OCI-LY1 (cell line): Measurements from ENCODE around the gene LIPC.

Experiments
- H2AFZ ChIP-seq: fragments of 200-600 bp; sonication (generic), shearing (Covaris generic); 2 replicates; pipeline ENCODE4 v1.6.0; 2014; ENCODE audit warnings: antibody characterized with exemption, mild to moderate bottlenecking, low read length
- H3F3A ChIP-seq: fragments of 200-600 bp; sonication (generic), shearing (Covaris generic); 2 replicates; pipeline ENCODE4 v1.6.0; 2014; ENCODE audit warnings: mild to moderate bottlenecking, antibody characterized with exemption, low read length, moderate library complexity; ENCODE audit not compliant: insufficient read depth
- H3K27ac ChIP-seq: fragments of 200-600 bp; sonication (generic); 2 replicates; pipeline ENCODE4 v1.5.1; 2014; ENCODE audit warnings: low read length, mixed run types, mild to moderate bottlenecking, low read depth; ENCODE audit not compliant: poor library complexity, severe bottlenecking
- H3K27me3 ChIP-seq: fragments of 200-600 bp; sonication (generic); 2 replicates; pipeline ENCODE4 v1.6.0; 2014; ENCODE audit warnings: antibody characterized with exemption, mild to moderate bottlenecking, low read length, moderate library complexity; ENCODE audit not compliant: insufficient read depth
- H3K36me3 ChIP-seq: fragments of 200-600 bp; sonication (generic); 2 replicates; pipeline ENCODE4 v1.6.1; 2014; ENCODE audit warnings: mild to moderate bottlenecking, antibody characterized with exemption, low read length, moderate library complexity, mixed read lengths; ENCODE audit not compliant: insufficient read depth
- H3K4me1 ChIP-seq: fragments of 200-600 bp; sonication (generic); 2 replicates; pipeline ENCODE4 v1.5.1; 2014; ENCODE audit warnings: mild to moderate bottlenecking, low read length, moderate library complexity; ENCODE audit not compliant: insufficient read depth, severe bottlenecking
- H3K4me2 ChIP-seq: fragments of 200-600 bp; sonication (generic), shearing (Covaris generic); 2 replicates; pipeline ENCODE4 v1.6.1; 2014; ENCODE audit warnings: low read length
- H3K4me3 ChIP-seq: fragments of 200-600 bp; sonication (generic); 2 replicates; pipeline ENCODE4 v1.5.1; 2014; ENCODE audit warnings: low read length, low read depth, mild to moderate bottlenecking, mixed read lengths; ENCODE audit not compliant: poor library complexity, severe bottlenecking
- H3K79me2 ChIP-seq: fragments of 200-600 bp; shearing (Covaris generic); 2 replicates; pipeline ENCODE4 v1.6.1; 2016; ENCODE audit warnings: mixed run types, low read length, mixed read lengths; ENCODE audit not compliant: insufficient read depth
- H3K9ac ChIP-seq: fragments of 200-600 bp; sonication (generic), shearing (Covaris generic); 2 replicates; pipeline ENCODE4 v1.6.1; 2014; ENCODE audit warnings: mild to moderate bottlenecking, low read length, mixed read lengths
- H3K9me2 ChIP-seq: fragments of 200-600 bp; sonication (generic), shearing (Covaris generic); 2 replicates; pipeline ENCODE4 v1.6.1; 2014; ENCODE audit warnings: low read depth, mild to moderate bottlenecking, low read length, mixed read lengths
- H3K9me3 ChIP-seq: fragments of 200-600 bp; shearing (Covaris generic); 2 replicates; pipeline ENCODE4 v1.6.1; 2014; ENCODE audit warnings: low read length, mixed read lengths
- H4K20me1 ChIP-seq: fragments of 200-600 bp; sonication (generic), shearing (Covaris generic); 2 replicates; pipeline ENCODE4 v1.6.0; 2016; ENCODE audit warnings: mild to moderate bottlenecking, low read length; ENCODE audit not compliant: insufficient read depth
- CTCF ChIP-seq: fragments of 200-600 bp; sonication (generic), shearing (Covaris generic); IDR thresholded peaks from 2 replicates; pipeline ENCODE4 v1.5.1; 2017; ENCODE audit warnings: mild to moderate bottlenecking, antibody characterized with exemption, low read length, moderate library complexity, mixed read lengths
- EZH2 ChIP-seq: fragments of 200-600 bp; sonication (generic), shearing (Covaris generic); IDR thresholded peaks from 2 replicates; pipeline ENCODE4 v1.8.0; 2017; ENCODE audit warnings: borderline replicate concordance, mixed run types, mild to moderate bottlenecking, antibody characterized with exemption, low read length, moderate library complexity, mixed read lengths

LIPC gene

DNA sequence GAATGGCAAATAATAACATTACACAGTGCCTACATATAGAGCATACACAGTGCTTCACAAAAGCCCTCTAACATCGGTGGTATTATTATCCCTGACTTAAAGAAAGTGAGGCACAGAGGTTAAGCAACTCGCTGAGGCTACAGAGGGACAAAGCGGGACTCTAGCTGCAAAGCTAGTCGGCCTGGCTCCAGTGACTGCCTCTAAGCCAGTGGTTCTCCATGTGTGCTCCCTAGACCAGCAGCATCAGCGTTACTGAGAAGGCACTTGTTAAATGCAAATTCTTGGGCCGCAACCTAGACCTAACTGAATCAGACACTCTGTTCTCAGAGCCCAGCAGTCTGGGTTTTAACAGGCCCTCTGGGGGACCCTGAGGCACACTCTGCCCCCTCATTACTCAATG, 33.1 kb upstream of the LIPC start:
- Histone ChIP-seq H4K20me1 (no peaks in the 10 kb centered on the region), H3K4me1 (peaks cover 11% of the 10 kb centered on the region), H3K27me3 (no peaks in the 10 kb centered on the region), H3F3A (no peaks in the 10 kb centered on the region), H3K9me3 (no peaks in the 10 kb centered on the region), H2AFZ (no peak overlapping the region), H3K27ac (no peak overlapping the region), H3K36me3 (no peaks in the 10 kb centered on the region; the same call in 1 of the 2 replicates), H3K9me2 (no peaks in the 10 kb centered on the region), H3K4me3 (no peak overlapping the region), H3K4me2 (no peak overlapping the region), H3K79me2 (no peaks in the 10 kb centered on the region), H3K9ac (no peak overlapping the region)
- no peak for TF ChIP-seq CTCF

DNA sequence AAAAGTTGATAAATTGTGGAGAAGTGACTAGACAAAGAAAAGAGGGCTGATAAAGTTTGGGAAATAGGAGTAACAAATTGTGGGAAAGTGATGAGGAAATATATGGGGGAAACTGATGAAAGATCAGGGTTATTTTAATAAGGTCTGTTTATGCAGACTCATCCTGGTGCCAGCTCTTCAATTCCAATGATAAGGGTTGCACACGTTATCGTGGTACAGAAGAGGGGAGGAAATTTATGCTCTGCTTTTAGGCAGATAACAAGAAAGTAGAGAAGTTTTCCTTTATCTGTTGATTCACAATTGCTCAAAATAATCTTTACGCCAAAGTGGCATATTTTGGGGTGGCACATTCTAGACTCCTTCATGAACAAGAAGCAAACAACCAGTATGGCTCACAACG, 32.1 kb upstream of the LIPC start:
- no peak for TF ChIP-seq CTCF
- no peak for TF ChIP-seq EZH2
- H3K4me2 ChIP-seq, result no peak overlapping the region
- no peaks in the 10 kb centered on the region; the same call in 1 of the 2 replicates for H3K36me3 ChIP-seq
- H3K27ac ChIP-seq, result no peak overlapping the region
- no peak overlapping the region for H3K9ac ChIP-seq
- H3K4me3 ChIP-seq, result no peak overlapping the region
- H3K4me1 ChIP-seq, result peaks cover 11% of the 10 kb centered on the region
- no peaks in the 10 kb centered on the region for H4K20me1 ChIP-seq
- no peaks in the 10 kb centered on the region for H3K9me2 ChIP-seq
- H3K9me3 ChIP-seq, result no peaks in the 10 kb centered on the region
- H3F3A ChIP-seq, result no peaks in the 10 kb centered on the region
- no peaks in the 10 kb centered on the region for H3K27me3 ChIP-seq
- no peaks in the 10 kb centered on the region for H3K79me2 ChIP-seq
- H2AFZ ChIP-seq, result no peak overlapping the region

DNA sequence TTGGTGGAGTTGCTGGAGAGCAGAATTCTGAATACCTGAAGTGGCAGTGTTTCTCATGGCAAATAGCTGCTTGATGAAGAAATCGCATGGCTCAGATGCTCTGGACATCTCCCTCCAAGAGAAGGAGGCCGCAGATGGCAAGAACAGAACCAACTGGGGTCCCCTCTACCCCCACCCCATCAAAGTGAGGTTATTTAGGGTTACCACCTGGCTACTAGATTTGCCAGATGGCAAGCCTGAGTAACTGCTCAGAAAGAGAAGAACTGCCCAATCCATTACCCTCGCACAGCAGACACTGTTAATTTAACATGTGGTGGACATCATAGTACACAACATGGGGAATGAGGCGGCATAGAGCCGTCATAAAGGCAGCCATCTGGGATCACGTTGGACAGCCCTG, 30.5 kb upstream of the LIPC start:
- H3K4me2 ChIP-seq, result no peak overlapping the region
- TF ChIP-seq EZH2 (no peak), CTCF (no peak)
- no peak overlapping the region for H3K27ac ChIP-seq
- no peaks in the 10 kb centered on the region for H4K20me1 ChIP-seq
- no peak overlapping the region for H2AFZ ChIP-seq
- no peaks in the 10 kb centered on the region for H3K79me2 ChIP-seq
- H3K4me1 ChIP-seq, result peaks cover 11% of the 10 kb centered on the region
- no peak overlapping the region for H3K4me3 ChIP-seq
- H3F3A ChIP-seq, result no peaks in the 10 kb centered on the region
- H3K36me3 ChIP-seq, result no peaks in the 10 kb centered on the region; the same call in 1 of the 2 replicates
- H3K9me3 ChIP-seq, result no peaks in the 10 kb centered on the region
- no peak overlapping the region for H3K9ac ChIP-seq
- no peaks in the 10 kb centered on the region for H3K9me2 ChIP-seq
- H3K27me3 ChIP-seq, result no peaks in the 10 kb centered on the region
